Left ventricle myocardium inferior (tissue), 1 donor: ENCODE results near the gene ZNF177. TPM values are rescaled to one million over a fixed set of nuclear protein-coding genes. Genes with fewer than 3 reads are reported as not detected.
"Not testable (repeated sequence)": the region's sequence is repeated elsewhere in the genome, so short reads cannot be mapped to it uniquely, and the experiment has no call there.

Experiments used
- DNase-seq: peaks from one replicate; pipeline ENCODE4 v3.0.0-alpha.2; 2020
- H3K27ac ChIP-seq: fragments of 200-600 bp; replicated peaks from 2 replicates; pipeline ENCODE4 v1.8.0; 2021
- H3K27me3 ChIP-seq: fragments of 200-600 bp; 2 replicates; pipeline ENCODE4 v1.8.0; 2021; ENCODE audit warnings: low read depth
- H3K36me3 ChIP-seq: fragments of 200-600 bp; 2 replicates; pipeline ENCODE4 v1.8.0; 2021
- H3K4me1 ChIP-seq: fragments of 200-600 bp; 2 replicates; pipeline ENCODE4 v1.8.0; 2021
- H3K4me3 ChIP-seq: fragments of 200-600 bp; 2 replicates; pipeline ENCODE4 v1.8.0; 2021; ENCODE audit warnings: mild to moderate bottlenecking, moderate library complexity
- H3K9me3 ChIP-seq: fragments of 200-600 bp; replicated peaks from 2 replicates; pipeline ENCODE4 v1.8.0; 2021
- intact Hi-C: fragments of 100-400 bp; cut with micrococcal nuclease; formaldehyde crosslinking; loops from one replicate; pipeline ENCODE4 v1.11.0; 2022
- long read RNA-seq: library from polyadenylated mRNA; unstranded; transcript quantifications from one replicate; pipeline ENCODE4 v2.0.0, GENCODE V29; 2021
- total RNA-seq: library from RNA; stranded (reverse); fragmentation: NEBNext Ultra II Directional; extraction: Animal tissue kit (Norgen Biotek cat#: 25700); gene quantifications from one replicate; pipeline ENCODE4 v1.2.1, GENCODE V29; 2021
- TF ChIP-seq, protein P1 (sequence below): fragments of 200-600 bp; IDR thresholded peaks from 2 replicates; pipeline ENCODE4 v1.8.0; 2021; ENCODE audit warnings: antibody characterized with exemption, mild to moderate bottlenecking, borderline replicate concordance
- donor health status: DM: no; HTN: yes; CAD: no; lungs with severe emphysema.

Gene ZNF177
- 3.5 TPM for total RNA-seq
- long read RNA-seq, partial matches to known transcripts = 0 of 2 reads
- long read RNA-seq, other reads (novel, unspliced or antisense) = 2 of 2 reads

DNA sequence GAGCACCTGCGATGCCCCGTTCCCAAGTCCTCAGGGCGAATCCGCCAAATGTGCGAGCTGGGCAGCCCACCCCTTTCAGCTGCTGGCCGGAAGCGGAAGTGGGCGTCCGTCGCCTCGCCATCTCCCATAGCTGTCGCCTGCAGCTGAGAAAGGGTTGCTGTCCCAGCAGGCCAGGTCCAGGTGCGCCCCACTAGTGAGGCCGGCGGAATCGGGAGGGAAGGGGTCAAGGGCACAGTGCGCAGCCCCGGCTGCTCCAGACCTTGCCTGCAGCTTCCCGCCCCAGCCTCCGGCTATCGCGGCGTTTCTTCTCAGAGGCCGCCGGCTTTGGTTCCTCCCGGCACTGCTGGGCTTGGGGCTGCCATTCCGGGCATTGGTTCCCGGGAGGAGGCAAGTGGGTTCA lies at the start of gene ZNF177:
ZNF177 (plus strand) TSS at position 109 of the 400 bp plus-strand sequence. CDS start 15,299 bp downstream, outside the sequence.
- Histone ChIP-seq H3K27ac (no peak within 1 kb of the TSS), H3K4me3 (peak within 1 kb of the TSS; percentile 52), H3K9me3 (peaks cover 100% of the 10 kb centered on the region), H3K4me1 (peaks cover 3% of the 10 kb centered on the region), H3K36me3 (peaks cover 88% of the 10 kb centered on the region), H3K27me3 (no peaks in the 10 kb centered on the region)
- intact Hi-C loops = no loop called here
- TF ChIP-seq, protein P1, sequence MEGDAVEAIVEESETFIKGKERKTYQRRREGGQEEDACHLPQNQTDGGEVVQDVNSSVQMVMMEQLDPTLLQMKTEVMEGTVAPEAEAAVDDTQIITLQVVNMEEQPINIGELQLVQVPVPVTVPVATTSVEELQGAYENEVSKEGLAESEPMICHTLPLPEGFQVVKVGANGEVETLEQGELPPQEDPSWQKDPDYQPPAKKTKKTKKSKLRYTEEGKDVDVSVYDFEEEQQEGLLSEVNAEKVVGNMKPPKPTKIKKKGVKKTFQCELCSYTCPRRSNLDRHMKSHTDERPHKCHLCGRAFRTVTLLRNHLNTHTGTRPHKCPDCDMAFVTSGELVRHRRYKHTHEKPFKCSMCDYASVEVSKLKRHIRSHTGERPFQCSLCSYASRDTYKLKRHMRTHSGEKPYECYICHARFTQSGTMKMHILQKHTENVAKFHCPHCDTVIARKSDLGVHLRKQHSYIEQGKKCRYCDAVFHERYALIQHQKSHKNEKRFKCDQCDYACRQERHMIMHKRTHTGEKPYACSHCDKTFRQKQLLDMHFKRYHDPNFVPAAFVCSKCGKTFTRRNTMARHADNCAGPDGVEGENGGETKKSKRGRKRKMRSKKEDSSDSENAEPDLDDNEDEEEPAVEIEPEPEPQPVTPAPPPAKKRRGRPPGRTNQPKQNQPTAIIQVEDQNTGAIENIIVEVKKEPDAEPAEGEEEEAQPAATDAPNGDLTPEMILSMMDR = no peak
- DNase-seq = no peak

DNA sequence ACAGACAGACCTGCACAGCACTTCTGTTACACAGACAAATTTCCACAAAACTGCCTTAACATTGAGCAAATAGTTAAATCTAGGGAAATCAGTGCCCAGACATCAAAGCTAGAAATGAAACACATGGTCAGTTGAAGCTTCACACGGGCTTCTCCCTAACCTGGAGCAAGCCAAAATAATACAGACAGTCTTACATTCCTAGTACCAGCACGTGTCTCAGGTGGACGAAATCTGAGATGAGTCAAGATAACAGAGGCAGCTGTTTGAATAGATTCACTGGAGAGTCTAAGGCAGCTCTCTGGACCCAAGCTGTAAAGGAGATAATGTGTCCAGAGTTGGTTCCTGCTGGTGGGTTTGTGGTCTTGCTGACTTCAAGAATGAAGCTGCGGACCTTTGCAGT lies 49.1 kb upstream of the ZNF177 start:
- intact Hi-C loops = no loop called here
- Histone ChIP-seq H3K9me3 (peaks cover 4% of the 10 kb centered on the region), H3K4me1 (peaks cover 12% of the 10 kb centered on the region), H3K36me3 (no peaks in the 10 kb centered on the region), H3K27me3 (peaks cover 6% of the 10 kb centered on the region), H3K4me3 (no peak overlapping the region), H3K27ac (no peak overlapping the region)
- no peak for DNase-seq
- TF ChIP-seq, protein P1 = no peak

DNA sequence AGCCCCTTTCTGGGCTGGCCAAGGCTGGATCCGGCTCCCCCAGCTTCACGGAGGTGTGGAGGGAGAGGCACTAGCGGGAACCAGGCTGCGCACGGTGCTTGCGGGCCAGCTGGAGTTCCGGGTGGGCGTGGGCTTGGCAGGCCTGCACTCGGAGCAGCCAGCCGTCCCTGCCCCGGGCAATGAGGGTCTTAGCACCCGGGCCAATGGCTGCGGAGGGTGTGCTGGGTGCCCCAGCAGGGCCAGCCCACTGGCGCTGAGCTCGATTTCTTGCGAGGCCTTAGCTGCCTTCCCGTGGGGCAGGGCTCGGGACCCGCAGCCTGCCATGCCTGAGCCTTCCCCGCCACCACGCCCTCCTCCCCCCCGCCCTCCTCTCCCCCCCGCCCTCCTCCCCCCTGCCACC lies 41.5 kb upstream of the ZNF177 start:
- no peak for DNase-seq
- Histone ChIP-seq H3K36me3 (peaks cover 12% of the 10 kb centered on the region), H3K4me1 (peaks cover 24% of the 10 kb centered on the region), H3K27ac (no peak overlapping the region), H3K4me3 (no peak overlapping the region), H3K9me3 (peaks cover 17% of the 10 kb centered on the region), H3K27me3 (peaks cover 6% of the 10 kb centered on the region)
- TF ChIP-seq, protein P1 = no peak
- intact Hi-C loops = no loop called here

DNA sequence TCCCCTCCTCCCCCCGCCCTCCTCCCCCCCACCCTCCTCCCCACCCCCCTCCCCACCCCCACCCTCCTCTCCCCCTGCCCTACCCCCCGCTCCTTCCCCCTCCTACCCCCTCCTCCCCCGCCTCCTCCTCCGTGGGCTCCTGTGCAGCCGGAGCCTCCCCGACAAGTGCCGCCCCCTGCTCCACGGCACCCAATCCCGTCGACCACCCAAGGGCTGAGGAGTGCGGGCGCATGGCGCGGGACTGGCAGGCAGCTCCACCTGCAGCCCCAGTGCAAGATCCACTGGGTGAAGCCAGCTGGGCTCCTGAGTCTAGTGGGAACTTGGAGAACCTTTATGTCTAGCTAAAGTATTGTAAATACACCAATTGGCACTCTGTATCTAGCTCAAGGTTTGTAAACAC lies 41.1 kb upstream of the ZNF177 start:
- H3K4me3 ChIP-seq, H3K27ac ChIP-seq, H3K27me3 ChIP-seq, DNase-seq, intact Hi-C loops: not testable (repeated sequence)
- Histone ChIP-seq H3K4me1 (peaks cover 24% of the 10 kb centered on the region), H3K9me3 (peaks cover 21% of the 10 kb centered on the region), H3K36me3 (peaks cover 16% of the 10 kb centered on the region)

DNA sequence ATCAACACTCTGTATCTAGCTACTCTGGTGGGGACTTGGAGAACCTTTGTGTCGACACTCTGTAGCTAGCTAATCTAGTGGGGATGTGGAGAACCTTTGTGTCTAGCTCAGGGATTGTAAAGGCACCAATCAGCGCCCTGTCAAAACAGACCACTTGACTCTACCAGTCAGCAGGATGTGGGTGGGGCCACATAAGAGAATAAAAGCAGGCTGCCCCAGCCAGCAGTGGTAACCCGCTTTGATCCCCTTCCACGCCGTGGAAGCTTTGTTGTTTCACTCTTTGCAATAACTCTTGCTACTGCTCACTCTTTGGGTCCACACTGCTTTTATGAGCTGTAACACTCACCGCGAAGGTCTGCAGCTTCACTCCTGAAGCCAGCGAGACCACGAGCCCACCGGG lies 40.6 kb upstream of the ZNF177 start:
- H3K4me3 ChIP-seq, intact Hi-C loops, H3K27ac ChIP-seq, DNase-seq, H3K27me3 ChIP-seq: not testable (repeated sequence)
- Histone ChIP-seq H3K36me3 (peaks cover 21% of the 10 kb centered on the region), H3K9me3 (peaks cover 25% of the 10 kb centered on the region), H3K4me1 (peaks cover 24% of the 10 kb centered on the region)

DNA sequence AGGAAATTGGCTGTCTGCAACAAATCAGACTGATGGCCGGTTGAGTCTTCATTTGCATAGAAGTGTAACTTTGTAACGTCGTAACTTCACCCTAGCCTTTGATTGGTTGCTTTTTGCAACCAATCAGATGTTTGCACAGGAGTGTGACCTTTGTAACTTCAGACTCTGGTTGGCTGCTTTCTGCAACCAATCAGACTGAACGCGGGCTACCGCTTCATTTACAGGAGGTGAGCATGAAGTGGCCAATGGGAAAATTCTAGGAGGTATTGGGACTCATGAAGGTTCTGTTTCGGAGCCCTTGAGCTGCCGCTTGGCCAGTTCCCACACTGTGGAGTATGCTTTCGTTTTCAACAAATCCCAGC lies 39.3 kb upstream of the ZNF177 start:
- DNase-seq = peak; percentile 67
- peaks cover 34% of the 10 kb centered on the region for H3K36me3 ChIP-seq
- H3K4me3 ChIP-seq = peak overlapping the region; percentile 77
- H3K27me3 ChIP-seq = no peaks in the 10 kb centered on the region
- TF ChIP-seq, protein P1 = no peak
- intact Hi-C loops = no loop called here
- H3K9me3 ChIP-seq = peaks cover 39% of the 10 kb centered on the region
- H3K27ac ChIP-seq = peak overlapping the region; percentile 94
- H3K4me1 ChIP-seq = peaks cover 24% of the 10 kb centered on the region
